Retinal pigment epithelial cell (primary cell): ENCODE results near the gene SDCCAG8.

Experiments used
- DNase-seq: peaks from one replicate; pipeline ENCODE4 v3.0.0-alpha.2; 2010; ENCODE audit warnings: low read depth
- H3K4me3 ChIP-seq: 2 replicates; pipeline ENCODE4 v1.5.1; 2011; ENCODE audit warnings: mild to moderate bottlenecking, low read length, control low read depth, moderate library complexity
- TF ChIP-seq, protein P1 (sequence below): conservative IDR thresholded peaks from 2 replicates; pipeline ENCODE4 v1.5.1; 2011; ENCODE audit warnings: low read depth, low read length, control low read depth, inconsistent platforms

The SDCCAG8 gene

GRCh38 chr1:243229526-243229925, 26.3 kb upstream of the SDCCAG8 start:
- TF ChIP-seq, protein P1, sequence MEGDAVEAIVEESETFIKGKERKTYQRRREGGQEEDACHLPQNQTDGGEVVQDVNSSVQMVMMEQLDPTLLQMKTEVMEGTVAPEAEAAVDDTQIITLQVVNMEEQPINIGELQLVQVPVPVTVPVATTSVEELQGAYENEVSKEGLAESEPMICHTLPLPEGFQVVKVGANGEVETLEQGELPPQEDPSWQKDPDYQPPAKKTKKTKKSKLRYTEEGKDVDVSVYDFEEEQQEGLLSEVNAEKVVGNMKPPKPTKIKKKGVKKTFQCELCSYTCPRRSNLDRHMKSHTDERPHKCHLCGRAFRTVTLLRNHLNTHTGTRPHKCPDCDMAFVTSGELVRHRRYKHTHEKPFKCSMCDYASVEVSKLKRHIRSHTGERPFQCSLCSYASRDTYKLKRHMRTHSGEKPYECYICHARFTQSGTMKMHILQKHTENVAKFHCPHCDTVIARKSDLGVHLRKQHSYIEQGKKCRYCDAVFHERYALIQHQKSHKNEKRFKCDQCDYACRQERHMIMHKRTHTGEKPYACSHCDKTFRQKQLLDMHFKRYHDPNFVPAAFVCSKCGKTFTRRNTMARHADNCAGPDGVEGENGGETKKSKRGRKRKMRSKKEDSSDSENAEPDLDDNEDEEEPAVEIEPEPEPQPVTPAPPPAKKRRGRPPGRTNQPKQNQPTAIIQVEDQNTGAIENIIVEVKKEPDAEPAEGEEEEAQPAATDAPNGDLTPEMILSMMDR, result no peak
- H3K4me3 ChIP-seq, result no peak overlapping the region
- DNase-seq, result no peak

DNA sequence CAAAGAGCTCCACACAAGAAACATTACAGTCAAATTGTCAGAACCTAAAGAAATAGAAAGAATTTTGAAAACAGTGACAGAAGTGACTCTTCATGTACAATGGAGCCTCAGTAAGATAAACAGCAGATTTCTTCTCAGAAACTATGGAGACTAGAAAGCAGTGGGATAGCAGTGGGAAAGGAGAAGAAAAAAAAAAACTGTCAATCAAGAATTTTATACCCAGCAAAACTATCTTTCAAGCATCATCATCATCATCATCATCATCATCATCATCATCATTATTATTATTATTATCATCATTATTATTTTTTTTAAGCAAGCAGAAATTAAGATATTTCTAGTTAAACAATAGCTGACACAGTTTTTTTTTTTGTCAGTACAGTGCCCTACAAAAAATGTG, 24.9 kb upstream of the SDCCAG8 start:
- TF ChIP-seq, protein P1, result no peak
- H3K4me3 ChIP-seq, result no peak overlapping the region
- no peak for DNase-seq

DNA sequence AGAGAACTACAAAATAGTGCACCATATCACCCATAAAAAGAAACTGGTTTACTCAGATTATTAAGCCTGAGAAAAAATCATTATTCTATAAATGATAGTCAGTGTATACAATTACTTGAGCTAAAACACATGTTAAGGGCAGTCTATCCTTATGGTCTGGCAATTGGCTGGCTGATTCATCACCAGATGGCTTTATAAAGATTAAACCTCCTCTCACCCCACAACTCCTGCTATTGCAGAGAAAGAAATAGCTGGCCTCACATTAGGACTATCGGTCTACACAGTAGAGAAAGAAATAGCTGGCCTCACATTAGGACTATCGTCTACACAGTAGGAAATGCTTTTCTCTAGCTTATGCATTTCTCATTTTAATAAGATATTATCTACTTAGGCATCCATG, 21.9 kb upstream of the SDCCAG8 start:
- TF ChIP-seq, protein P1, result no peak
- H3K4me3 ChIP-seq, result no peak overlapping the region
- DNase-seq, result no peak

- no peak overlapping the region for H3K4me3 ChIP-seq
- peak; percentile 48 for DNase-seq
- TF ChIP-seq, protein P1, result no peak
These were observed 20.7 kb upstream of the SDCCAG8 start for GRCh38 chr1:243234978-243235647.

- no peak for DNase-seq
- TF ChIP-seq, protein P1, result no peak
- no peak overlapping the region for H3K4me3 ChIP-seq
These were observed 19.1 kb upstream of the SDCCAG8 start for GRCh38 chr1:243236604-243237252.

DNA sequence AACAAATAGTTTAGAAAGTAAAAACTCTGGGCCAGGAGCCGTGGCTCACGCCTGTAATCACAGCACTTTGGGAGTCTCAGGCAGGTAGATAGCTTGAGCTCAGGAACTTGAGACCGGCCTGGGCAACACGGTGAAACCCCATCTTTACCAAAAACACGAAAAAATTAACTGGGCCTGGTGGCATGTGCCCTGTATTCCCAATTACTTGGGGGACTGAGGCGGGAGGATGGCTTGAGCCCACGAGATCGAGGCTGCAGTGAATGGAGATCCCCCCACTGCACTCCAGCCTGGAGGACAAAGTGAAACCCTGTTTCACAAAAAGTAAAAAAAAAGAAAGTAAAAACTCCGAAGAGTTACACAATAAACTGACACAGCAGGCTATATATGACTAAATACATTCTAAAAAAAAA, 11.4 kb upstream of the SDCCAG8 start:
- no peak for DNase-seq
- TF ChIP-seq, protein P1, result no peak
- no peak overlapping the region for H3K4me3 ChIP-seq

DNA sequence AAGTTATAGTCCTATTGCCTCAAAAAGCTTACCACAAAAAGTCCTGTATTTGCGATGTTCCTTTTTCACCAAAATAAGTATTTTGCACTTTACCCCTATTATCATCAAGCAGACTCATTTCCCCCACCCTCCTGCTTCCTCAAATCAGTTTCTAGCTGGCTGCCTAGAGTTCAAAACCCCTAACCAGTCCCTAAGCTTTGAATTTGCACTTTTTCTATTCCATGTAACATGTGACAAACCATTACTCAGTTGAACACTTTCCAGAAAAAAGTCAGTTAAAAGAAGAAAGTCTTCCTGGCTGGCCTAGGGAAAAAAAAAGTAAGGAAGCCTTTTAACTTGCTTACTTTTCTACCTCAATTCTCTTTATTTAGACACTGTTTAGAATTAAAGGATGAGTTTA, 8.9 kb upstream of the SDCCAG8 start:
- no peak overlapping the region for H3K4me3 ChIP-seq
- TF ChIP-seq, protein P1, result no peak
- no peak for DNase-seq
